ENCODE measurements around the gene PDE4C.

Gene PDE4C

DNA sequence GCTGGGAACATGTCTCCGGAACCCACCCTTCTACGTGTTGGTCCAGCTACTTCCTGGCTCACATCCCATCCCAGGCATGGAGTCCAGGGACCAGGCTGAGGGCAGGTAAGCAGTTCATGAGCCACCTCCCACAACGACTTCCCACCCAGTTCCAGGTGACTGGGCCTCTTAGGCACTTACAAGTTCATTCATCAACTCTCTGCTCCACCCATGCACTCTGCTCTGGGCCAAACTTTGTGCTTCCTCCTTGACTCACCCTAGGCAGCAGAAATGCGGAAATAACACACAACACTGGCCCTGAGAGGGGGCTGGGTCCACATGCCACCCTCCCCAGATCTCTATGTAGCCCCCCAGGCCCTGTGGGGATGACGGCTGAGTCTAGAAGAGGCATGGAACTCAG lies 27.5 kb upstream of the PDE4C start:
- no peak for DNase-seq

DNA sequence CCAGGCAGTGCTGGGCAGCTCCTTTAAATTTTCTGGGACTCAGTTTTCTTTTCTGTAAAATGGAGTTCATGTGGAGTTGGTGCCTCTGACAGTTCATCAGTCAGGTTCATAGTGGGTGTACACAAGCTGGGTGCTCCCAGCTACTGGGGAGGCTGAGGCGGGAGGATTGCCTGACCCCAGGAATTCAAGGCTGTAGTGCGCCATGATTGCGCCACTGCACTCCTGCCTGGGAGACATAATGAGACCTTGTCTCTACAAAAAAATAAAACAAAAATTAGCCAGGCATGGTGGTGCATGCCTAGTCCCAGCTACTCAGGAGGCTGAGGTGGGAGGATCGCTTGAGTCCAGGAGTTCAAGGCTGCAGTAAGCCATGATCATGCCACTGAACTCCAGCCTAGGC lies 26.9 kb upstream of the PDE4C start:
- no peak for DNase-seq

DNA sequence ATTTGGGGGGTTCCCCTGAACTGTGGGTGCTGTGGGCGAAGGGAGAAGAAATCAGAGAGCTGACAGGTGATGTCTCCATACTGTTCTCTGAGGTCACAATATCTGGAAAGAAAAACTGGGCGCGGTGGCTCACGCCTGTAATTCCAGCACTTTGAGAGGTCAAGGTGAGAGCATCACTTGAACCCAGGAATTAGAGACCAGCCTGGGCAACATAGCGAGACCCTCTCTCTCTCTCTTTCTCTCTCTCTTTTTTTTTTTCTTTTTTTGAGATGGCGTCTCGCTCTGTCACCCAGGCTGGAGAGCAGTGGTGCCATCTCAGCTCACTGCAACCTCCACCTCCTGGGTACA lies 26.1 kb upstream of the PDE4C start:
- DNase-seq, result no peak

DNA sequence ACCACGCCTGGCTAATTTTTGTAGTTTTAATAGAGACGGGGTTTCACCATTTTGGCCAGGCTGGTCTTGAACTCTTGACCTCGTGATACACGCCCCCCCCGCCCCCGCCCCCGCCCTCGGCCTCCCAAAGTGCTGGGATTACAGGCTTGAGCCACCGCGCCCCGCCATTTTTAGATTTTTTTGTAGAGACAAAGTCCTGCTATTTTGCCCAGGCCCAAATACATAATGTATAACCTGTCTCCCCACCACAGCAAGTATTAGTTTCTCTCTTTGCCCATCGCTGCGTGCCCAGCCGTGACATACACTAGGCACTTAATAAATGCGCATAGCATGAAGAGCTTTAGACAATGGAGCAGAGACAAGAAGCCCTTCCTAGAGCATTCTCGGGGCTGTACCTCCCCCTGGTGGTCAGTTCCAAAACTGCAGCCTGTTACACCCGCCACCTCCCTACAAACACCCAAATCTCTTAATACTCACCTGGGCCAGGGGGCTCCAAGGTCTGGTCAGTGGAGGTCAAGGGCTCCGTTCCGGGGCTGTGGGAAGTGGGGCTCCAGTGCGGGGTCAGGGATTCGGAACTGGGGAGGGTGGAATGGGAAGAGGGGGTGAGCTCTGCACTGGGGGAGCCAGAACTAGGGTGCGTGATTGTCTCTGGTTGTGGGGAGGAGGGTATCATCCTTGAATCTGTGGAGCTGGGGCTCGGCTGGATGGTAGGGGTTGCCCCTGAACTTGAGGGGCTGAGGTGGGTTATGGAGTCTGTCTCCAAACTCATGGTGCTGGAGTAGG lies 25.5 kb upstream of the PDE4C start:
- DNase-seq, result peak; percentile 71 to 81

DNA sequence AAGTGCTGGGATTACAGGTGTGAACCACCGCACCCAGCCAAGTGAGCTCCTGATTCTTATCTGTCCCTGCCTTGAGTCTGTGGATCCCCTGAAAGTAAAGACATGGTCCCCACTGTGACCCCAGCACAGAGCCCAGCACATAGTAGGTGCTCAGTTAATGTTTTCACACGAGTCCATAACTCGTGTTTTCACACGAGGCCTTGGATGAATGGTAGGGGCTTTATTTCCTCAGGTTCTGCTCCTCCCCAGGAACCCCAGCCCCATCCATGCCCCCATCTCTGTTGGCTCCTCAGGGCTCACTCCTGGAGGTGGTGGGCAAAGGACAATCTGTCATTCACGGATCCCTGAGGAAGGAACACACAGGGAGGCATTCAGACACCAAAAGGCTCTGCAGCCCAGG lies 23.6 kb upstream of the PDE4C start:
- no peak for DNase-seq

DNA sequence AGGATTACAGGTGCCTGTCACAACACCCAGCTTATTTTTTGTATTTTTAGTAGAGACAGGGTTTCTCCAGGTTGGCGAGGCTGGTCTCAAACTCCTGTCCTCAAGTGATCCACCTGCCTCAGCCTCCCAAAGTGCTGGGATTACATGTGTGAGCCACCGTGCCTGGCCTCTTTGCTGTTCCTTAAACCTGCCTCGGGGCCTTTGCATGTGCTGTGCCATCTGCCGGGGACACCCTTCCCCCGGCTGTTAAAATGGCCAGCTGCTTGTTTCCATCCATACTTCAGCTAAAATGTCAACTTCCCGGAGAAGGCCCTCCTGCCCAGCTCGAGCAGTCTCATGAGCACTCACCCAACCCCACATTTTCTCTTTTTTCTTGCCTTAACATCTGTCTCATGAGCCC lies 19.1 kb upstream of the PDE4C start:
- no peak for DNase-seq

DNA sequence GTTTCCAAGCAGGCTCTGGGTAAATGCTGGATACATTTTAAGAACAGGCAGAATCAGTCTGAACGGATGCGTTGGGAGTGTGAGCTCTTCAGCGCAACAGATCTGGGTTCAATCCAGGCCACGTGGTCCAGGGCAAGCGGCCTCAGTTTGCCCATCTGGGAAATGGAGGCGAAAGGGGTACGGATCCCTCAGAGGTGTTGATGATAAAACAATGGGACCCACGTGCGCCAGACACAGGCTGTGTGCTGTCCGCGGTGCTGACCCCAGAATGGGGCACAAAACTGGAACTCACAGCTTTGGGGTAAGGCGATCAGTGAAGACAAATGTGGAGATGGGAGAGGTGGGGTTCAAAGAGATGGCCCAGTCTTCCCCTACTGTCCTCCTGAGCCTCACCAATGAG lies 13.1 kb upstream of the PDE4C start:
- DNase-seq, result no peak

DNA sequence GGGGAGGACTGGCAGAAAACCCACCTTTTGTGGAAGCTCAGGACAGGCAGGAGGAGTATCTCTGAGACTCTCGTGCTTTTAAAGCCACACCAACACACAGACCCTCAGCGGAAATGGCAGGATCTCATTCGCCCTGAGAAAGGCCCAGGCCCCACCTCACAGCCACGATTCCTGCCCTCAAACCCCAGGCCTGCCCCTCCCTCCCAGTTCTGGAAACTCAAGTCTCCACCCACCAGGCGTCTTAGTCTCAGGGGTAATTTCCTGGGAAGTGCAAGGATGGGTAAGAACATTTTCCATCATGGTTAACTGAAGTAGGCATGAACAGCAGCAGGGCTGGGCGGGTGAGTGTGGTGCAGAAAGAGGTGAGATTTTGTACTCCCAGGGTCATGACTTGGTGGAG lies 8.0 kb upstream of the PDE4C start:
- DNase-seq, result no peak

DNA sequence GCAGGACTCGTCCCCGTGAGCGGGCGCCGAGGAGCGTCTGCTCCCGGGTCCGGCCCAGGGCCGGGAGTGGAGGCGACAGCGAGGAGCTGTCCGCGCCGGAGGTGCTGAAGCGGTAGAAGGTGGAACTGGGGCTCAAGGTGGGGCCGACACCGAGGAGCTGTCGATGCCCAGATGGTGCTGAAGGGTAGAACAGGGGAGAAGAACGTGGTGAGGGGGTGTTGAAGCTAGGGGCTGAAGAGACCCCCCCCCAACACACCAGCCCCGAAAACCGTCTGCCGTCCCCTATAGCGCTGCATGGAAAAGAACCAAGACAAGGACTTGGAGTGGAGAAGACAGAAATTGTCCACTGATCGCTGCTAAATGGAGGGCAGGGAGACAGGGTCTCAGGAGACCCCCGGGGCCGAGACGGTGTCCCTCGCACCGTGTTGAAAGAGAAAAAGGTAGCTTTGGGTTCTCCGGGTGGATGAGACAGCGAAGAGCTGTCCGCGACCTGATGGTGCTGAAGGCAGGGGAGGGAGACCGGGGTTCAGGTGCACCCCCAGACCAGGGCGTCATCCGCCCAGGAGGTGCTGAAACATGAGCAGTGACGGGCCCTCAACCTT lies 7.1 kb upstream of the PDE4C start:
- no peak for DNase-seq

DNA sequence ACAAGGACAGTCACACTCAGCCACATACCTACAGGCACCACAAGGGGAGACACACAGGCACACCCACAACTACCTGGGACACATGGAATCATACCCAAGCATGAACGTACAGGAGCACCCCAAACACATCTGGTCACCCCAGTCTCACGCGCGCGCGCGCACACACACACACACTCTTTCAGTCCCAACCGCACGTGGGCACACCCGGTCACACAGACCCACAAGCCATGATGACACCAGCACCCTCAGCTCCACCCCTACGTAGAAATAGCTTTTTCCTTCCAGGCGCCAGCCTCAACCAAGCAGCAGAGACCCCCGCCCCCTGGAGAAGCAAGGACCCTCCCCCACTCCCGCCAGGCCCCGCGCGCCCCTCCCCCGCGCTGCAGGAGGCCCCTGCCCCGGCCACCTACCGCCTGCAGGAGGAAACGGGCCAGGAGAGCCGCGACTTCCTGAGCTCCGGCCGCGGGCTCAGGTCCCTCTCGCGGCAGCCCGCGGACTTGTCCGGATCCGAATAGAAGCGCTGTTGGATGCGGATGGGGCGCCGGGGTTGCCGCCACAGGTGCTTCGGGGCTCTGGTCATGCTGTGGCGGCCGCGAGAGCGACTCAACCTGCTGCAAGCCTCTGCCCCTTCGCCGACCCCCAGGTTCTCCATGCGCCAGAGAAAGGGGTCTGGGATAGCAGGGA lies 6.4 kb upstream of the PDE4C start:
- DNase-seq, result no peak

DNA sequence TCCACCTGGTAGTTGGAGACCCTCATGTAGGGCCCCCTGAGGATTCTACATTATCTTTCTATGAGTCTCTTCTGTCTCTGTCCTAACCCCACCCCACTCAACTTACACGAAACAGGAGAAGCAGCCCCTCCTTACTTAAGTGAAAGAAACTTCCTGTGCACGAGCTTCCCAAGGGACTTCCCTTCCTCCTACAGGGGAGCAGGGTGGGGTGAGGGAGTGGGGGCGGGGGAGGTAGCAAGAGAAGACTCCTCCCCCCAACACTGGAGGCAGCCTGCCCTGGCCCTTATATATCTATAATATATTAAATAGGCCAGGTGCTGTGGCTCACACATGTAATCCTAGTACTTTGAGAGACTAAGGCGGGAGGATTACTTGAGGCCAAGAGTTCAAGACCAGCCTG lies 5.5 kb upstream of the PDE4C start:
- DNase-seq, result no peak

DNA sequence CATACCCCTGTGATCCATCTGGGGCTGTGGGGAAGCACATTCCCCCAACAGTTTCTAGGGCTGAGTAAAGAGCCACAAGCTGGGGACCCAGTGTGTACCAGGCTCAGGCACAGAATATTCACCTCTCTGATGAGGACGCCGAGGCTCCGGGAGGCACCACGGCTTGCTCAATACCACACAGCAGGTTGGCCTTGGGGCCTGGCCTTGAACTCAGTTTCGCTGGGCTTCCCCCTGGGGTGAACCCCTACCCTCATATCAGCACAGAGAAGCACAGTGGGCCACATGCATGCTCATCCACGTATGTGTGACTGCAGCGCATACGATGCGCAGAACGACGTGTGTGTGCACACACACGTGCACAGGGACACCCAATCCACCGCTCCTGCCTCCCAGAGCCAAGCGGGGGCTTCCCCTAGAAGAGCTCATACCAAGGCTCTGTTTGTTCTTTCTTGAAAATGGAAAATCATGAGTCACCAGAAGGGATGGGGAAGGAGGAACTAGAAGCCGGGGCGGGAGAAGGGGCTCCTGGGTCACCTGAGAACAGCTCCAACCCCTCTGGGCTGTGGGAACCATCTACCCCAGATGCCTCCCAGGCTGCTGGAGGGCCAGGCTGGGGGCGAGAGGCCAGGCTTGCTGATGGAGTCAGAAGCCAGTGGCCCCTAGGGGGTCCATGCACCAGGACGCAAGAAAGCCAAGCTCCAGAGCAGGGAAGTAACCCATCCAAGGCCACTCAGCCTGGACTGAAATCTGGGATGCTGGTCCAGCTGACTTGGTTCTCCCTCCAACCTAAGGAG lies 4.9 kb upstream of the PDE4C start:
- DNase-seq, result no peak

DNA sequence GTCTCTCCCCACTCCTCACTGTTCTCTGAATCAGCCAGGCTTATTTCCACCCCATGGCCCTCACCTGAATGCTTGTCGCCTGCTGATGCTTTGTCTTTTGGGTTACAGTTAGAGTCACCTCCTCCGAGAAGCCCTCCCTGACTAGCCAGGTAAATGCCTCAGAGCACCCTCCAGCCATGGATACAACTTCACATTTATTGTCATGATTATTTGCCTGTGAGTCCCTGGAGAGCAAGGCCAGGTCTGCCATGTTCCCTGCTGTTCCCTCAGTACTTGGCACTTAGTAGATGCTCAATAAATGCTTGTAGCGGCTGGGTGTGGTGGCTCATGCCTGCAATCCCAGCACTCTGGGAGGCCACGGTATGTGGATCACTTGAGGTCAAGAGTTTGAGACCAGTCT lies 3.7 kb upstream of the PDE4C start:
- no peak for DNase-seq

DNA sequence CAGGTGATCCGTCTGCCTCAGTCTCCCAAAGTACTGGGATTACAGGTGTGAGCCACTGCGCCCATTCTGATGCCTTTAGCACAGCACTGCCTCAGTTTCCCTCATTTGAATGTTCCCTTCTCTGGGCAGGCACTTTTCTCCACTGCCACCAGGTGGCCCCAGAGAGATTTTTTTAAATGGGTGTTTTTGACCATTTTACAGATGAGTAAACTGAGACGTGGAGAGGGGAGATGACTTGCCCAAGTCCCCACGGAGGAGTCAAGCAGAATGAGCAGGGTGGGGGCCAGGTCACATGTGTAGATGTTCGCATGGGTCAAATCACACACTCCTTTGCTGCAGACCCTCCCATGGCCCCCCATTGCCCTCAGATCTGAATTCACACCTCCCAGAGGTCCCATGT lies 3.2 kb upstream of the PDE4C start:
- DNase-seq, result no peak

DNA sequence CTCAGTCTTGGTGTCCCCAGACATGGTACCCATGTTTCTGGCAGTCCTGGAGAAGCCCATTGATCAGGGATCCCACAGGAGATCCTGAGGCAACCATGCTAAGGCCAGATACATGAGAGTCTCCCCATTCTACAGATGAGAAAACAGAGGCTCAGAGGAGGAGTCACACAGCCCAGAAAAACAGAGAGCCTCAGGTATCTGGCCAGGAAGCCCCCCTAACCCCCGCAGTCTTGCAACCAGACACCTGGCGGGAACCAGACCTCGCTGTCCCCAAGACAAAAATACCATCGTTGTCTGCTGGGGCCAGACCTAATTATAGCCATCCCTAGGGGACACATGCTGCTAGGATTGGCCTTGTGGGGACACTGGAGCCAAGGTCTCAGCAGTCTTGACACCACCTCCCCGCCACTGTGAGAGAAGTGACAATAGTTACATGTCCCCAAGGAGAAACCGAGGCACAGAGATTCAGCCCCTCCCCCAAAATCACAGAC lies 1.6 kb upstream of the PDE4C start:
- DNase-seq, result no peak

DNA sequence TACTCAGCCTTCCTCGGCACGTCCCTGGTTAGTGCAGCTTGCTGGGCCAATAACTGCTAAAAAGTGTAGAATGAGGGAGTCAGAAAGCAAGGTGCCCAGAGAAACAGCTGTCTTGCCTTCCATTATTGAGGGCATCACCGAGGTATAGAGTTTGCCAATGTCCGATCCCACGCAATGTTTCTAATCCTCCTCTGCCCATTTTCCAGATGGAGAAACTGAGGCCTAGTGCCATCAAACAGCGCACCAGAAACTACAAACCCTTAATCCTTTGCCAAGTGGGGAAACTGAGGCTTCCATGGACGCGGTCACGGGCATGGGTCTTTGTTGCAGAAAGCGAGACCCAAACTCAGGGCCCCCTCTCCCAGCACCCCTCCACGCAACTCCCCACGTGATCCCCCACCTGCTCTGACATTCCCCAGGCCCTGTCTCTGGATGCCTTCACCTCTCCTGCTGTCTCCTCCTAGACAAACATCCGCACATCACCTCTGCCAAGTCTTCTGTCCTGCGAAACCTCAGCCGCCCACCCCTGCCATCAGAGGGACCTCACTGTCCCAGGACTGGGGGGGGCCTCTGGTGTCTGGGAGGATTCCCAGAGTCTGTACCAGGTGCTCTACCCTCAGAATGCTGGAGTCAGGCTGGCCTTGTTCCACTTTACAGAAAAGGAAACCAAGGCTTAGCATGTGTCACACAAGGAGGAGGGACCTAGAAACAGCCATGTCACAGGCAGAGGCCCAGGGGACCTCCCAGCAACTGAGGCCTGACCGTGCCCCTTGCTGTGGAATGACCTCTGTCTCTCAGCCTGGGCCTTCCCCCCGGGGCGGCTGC lies 930 bp upstream of the PDE4C start:
- DNase-seq, result no peak

DNA sequence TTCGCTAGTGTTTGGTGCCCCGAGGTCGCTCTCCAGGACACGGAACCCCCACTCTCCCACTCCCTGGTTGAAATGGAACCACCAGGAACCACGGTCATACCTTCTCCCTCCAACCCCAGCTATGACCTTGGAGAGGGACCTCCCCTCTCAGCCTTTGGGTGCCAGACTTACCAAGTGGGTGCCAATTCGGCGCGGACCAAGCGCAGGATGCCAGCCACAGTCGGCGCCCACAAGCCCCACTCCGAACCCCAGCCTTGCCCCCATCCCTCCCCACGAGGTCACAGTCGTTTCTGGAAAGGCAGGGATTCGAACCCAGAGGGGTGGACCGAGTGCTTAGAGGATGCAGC lies 910 bp downstream of the PDE4C start:
- DNase-seq, result no peak

DNA sequence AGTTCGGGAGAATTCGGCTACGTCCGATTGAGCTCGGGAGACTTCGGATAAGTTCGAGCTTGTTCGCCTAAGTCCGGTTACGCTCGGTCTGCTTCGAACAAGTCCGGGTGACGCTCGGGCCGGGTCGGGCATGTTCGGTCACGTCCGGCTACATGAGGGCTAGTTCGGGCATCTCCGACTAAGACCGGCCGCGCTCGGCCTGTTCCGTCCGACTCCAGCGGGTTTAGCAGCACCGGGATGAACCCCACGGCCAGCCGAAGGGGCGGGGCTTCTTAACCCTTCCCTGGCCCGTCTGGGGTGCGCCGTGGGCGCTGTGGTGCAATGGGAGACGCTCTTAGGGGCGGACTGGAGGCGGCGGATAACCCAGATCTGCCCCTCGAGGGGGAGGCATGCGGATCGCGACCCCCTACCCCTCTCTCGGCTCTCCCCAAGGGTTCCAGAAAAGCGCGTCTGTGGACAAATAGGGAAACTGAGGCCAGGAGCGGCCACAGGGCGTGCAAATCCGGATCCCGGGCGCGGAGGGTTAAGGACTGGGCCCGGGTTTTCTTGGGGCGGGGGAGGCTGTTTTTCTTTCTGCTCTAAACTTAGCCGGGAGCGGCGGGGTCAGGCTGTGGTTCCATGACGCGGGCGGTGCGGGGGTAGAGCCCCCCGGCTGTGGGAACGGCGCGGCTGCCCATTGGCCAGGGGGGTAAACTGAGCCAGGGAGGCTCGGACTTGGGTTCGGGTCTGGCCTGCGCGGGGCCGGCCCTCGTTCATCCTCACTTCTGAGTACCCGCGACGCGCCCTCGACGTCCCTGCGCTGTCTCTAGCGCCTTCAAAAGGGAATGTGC lies 1.5 kb downstream of the PDE4C start:
- DNase-seq, result peak; percentile 73 to 76

DNA sequence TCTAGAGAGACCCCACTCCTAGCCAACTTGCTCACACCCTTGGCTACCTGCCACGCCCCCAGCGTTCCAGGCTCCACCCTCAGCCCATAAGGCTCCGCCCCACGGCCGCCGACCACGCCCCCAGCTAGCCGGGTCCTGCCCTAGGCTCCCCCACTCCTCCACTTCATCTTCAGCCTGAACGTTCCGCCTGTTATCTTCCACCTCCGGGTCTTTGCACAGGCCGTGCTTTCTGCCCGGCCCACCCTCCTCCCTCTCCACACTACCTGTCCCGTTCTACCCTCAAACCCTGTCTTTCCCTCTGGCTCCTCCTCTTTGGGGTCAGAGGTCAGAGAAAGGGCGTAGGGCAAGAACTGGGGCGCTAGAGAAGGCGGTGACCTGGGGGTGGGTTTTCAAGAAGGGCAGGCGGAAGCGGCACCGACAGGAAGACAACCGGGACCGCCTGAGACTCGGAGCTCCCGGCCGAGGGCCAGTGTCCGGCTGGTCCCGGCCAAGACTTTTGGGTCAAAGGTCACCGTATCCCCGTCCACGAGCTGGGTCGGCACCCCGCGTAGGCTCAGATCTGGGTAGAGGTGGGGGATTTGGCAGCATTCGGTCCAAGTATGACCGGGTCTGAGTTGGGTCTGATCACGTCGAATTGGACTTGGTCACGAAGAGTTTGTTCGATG lies 2.2 kb downstream of the PDE4C start:
- DNase-seq, result peak in 1 of 2 donors; percentile 17

DNA sequence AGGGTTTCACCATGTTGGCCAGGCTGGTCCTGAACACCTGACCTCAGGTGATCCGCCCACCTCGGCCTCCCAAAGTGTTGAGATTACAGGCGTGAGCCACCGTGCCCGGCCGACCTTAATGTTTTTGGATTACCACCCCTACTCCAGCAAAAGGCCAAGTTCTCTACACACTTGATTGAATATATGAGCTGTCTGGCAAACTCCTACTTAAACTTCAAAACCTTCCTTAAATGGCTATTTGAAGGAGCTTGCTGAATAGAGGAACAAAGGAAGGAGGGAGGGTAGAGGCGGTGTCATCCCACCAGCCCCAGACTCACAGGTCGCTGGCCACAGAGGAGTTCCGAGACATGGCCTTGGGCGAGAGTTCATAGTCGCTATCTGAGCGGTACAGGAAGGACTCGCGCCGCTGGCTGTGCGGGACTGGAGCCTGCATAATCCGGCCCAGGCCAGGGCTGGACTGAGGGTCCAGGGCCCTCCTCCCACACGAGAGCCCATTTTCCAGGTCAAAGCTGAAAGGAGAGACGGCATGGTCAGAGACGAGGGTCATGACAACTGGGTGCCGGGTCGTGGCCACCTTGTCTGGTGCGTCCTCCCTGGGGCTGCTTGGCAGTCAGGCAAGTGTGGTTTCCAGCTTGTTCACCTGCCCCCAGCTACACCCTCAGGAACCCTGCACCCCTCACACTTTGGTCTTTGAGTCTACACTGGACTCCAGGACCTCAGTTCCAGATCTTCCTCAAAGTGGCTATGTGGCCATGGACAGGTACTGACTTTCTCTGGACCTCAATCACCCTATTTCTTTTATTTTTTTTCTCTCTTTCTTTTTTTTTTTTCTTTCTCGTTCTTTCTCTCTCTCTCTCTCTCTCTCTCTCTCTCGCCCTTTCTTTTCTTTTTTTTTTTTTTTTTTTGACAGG lies 4.2 kb downstream of the PDE4C start:
- no peak for DNase-seq
